Skin epidermis (tissue), 12 donors: ENCODE data around the gene AGMAT.

Experiments
- H3K27ac ChIP-seq, 21 experiments: fragments of 200-600 bp; sonication (generic) in 11 of 21; one replicate each; pipeline ENCODE4 v1.5.0; 2020; ENCODE audit warnings: mild to moderate bottlenecking in 3 of 21, inconsistent platforms in 2 of 21, moderate library complexity in 2 of 21
- H3K4me3 ChIP-seq, 7 experiments: fragments of 200-600 bp; sonication (generic) in 2 of 7; one replicate each; pipeline ENCODE4 v1.5.0; 2020; ENCODE audit warnings: inconsistent platforms in 2 of 7, mild to moderate bottlenecking in 2 of 7, moderate library complexity in 1 of 7

The AGMAT gene

GRCh38 chr1:15526021-15526489 lies 58.8 kb downstream of the AGMAT start:
- H3K4me3 ChIP-seq, result peak overlapping the region; percentile 5 to 98 (median 74)
- H3K27ac ChIP-seq, result peak overlapping the region in 20 of 21 experiments; percentile 29 to 99 (median 95)

GRCh38 chr1:15525050-15526020 lies 59.5 kb downstream of the AGMAT start:
- peak overlapping the region; percentile 42 to 74 (median 70) for H3K4me3 ChIP-seq

GRCh38 chr1:15524283-15525049 lies 60.4 kb downstream of the AGMAT start:
- peak overlapping the region; percentile 70 to 99 (median 95) for H3K27ac ChIP-seq
- peak overlapping the region; percentile 43 to 72 (median 67) for H3K4me3 ChIP-seq

More at GRCh38 chr1:15525050-15526020, 59.5 kb downstream of the AGMAT start:
- peak overlapping the region; percentile 18 to 99 (median 95) for H3K27ac ChIP-seq

- Histone ChIP-seq H3K27ac (peak within 1 kb of the TSS; percentile 70 to 99 (median 95)), H3K4me3 (peak within 1 kb of the TSS; percentile 43 to 72 (median 67))
Observed at GRCh38 chr1:15524021-15524282, 60.9 kb downstream of the AGMAT start, which contains the start of gene CASP9. Gene CASP9, minus strand, starts transcription at chr1:15524215. Its CDS starts 15 bp downstream, at chr1:15524200.

GRCh38 chr1:15523104-15524020 lies 61.5 kb downstream of the AGMAT start:
- Histone ChIP-seq H3K27ac (peak overlapping the region; percentile 16 to 99 (median 95)), H3K4me3 (peak overlapping the region; percentile 43 to 72 (median 67))

GRCh38 chr1:15522551-15522950 lies 62.3 kb downstream of the AGMAT start:
- Histone ChIP-seq H3K4me3 (no peak overlapping the region), H3K27ac (peak overlapping the region in 1 of 21 experiments; percentile 32)
